Measurements from ENCODE around the gene SLC15A4. TPM values are rescaled to one million over a fixed set of nuclear protein-coding genes. Genes with fewer than 3 reads are reported as not detected.

SLC15A4 gene
- total RNA-seq, 1 donor from 2014 or later: 11.9 TPM

GRCh38 chr12:128801879-128802391 is 21.8 kb downstream of the SLC15A4 start:
- H3K36me3 Mint-ChIP-seq (ENCODE audit: low read depth, unreplicated experiment): peaks cover 6% of the 10 kb centered on the region
- FAIRE-seq: no peak
- H3K27ac Mint-ChIP-seq (ENCODE audit: unreplicated experiment): no peak overlapping the region
- peaks cover 4% of the 10 kb centered on the region for H3K9me3 Mint-ChIP-seq (ENCODE audit: unreplicated experiment)
- Histone ChIP-seq H3K9ac (ENCODE audit: low read length) (peak overlapping the region; percentile 64), H3K79me2 (ENCODE audit: insufficient read depth, low read length) (peaks cover 40% of the 10 kb centered on the region), H3K27me3 (ENCODE audit: insufficient read depth, low read length) (no peaks in the 10 kb centered on the region), H3K4me3 (ENCODE audit: insufficient read depth, low read depth, low read length) (no peak overlapping the region), H3K9me3 (ENCODE audit: insufficient read depth, low read depth, low read length) (no peaks in the 10 kb centered on the region), H2AFZ (ENCODE audit: low read depth, low read length) (no peak overlapping the region), H3K4me2 (ENCODE audit: low read length) (peak overlapping the region; percentile 72), H4K20me1 (ENCODE audit: insufficient read depth, low read length) (peaks cover 21% of the 10 kb centered on the region), H3K36me3 (ENCODE audit: insufficient read depth, low read length) (peaks cover 17% of the 10 kb centered on the region), H3K4me1 (ENCODE audit: insufficient read depth, low read length) (peaks cover 28% of the 10 kb centered on the region), H3K27ac (ENCODE audit: low read depth, low read length) (peak overlapping the region; percentile 44)
- H3K27me3 Mint-ChIP-seq (ENCODE audit: low read depth, unreplicated experiment): no peaks in the 10 kb centered on the region
- peaks cover 3% of the 10 kb centered on the region for H3K4me1 Mint-ChIP-seq (ENCODE audit: low read depth, unreplicated experiment)
- TF ChIP-seq EZH2 (IDR thresholded peaks at IDR 0.05; ENCODE audit: insufficient read depth, low read length) (no peak), CTCF (IDR thresholded peaks at IDR 0.05; ENCODE audit: insufficient read depth, low read depth, low read length) (no peak)
- peak; percentile 79 for DNase-seq (ENCODE audit: low read depth)
- H3K4me3 Mint-ChIP-seq (ENCODE audit: unreplicated experiment): no peak overlapping the region

DNA sequence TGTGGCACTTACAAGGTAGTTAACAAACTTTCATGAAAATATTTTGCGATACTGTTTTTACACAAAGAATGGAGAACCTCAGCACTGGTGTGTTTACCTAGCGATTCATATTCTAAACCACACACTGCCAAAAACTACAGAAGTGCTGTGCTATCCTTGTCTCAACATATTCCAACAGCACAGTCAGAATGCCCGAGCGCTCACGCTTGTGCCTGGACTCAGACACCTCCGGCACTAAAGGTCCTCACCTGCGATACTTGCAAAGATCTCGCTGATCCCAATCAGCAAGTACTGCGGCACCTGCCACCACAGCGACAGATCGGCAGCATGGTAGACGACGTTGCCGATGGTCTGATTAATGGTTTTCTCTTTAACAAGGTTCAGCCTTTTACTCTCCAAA is 23.2 kb downstream of the SLC15A4 start:
- peaks cover 3% of the 10 kb centered on the region for H3K4me1 Mint-ChIP-seq (ENCODE audit: low read depth, unreplicated experiment)
- H3K36me3 ChIP-seq (ENCODE audit: insufficient read depth, low read length): peaks cover 23% of the 10 kb centered on the region

More for the DNA sequence above, 23.2 kb downstream of the SLC15A4 start:
- H3K9me3 ChIP-seq (ENCODE audit: insufficient read depth, low read depth, low read length): no peaks in the 10 kb centered on the region
- H3K27ac ChIP-seq (ENCODE audit: low read depth, low read length): peak overlapping the region; percentile 10
- H2AFZ ChIP-seq (ENCODE audit: low read depth, low read length): no peak overlapping the region
- TF ChIP-seq CTCF (IDR thresholded peaks at IDR 0.05; ENCODE audit: insufficient read depth, low read depth, low read length) (no peak), EZH2 (IDR thresholded peaks at IDR 0.05; ENCODE audit: insufficient read depth, low read length) (no peak)
- peaks cover 4% of the 10 kb centered on the region for H3K9me3 Mint-ChIP-seq (ENCODE audit: unreplicated experiment)
- H3K4me1 ChIP-seq (ENCODE audit: insufficient read depth, low read length): peaks cover 35% of the 10 kb centered on the region
- DNase-seq (ENCODE audit: low read depth) (no peak), FAIRE-seq (no peak)
- no peaks in the 10 kb centered on the region for H3K27me3 Mint-ChIP-seq (ENCODE audit: low read depth, unreplicated experiment)
- H3K9ac ChIP-seq (ENCODE audit: low read length): no peak overlapping the region
- no peak overlapping the region for H3K4me3 Mint-ChIP-seq (ENCODE audit: unreplicated experiment)
- H3K4me2 ChIP-seq (ENCODE audit: low read length): no peak overlapping the region
- no peaks in the 10 kb centered on the region for H3K27me3 ChIP-seq (ENCODE audit: insufficient read depth, low read length)
- no peak overlapping the region for H3K4me3 ChIP-seq (ENCODE audit: insufficient read depth, low read depth, low read length)
- no peak overlapping the region for H3K27ac Mint-ChIP-seq (ENCODE audit: unreplicated experiment)
- peaks cover 39% of the 10 kb centered on the region for H3K79me2 ChIP-seq (ENCODE audit: insufficient read depth, low read length)
- peaks cover 26% of the 10 kb centered on the region for H4K20me1 ChIP-seq (ENCODE audit: insufficient read depth, low read length)
- peaks cover 12% of the 10 kb centered on the region for H3K36me3 Mint-ChIP-seq (ENCODE audit: low read depth, unreplicated experiment)

Data from astrocyte (in vitro differentiated cells and primary cell).